Measurements from ENCODE around the gene KCNA1.

The KCNA1 gene

DNA sequence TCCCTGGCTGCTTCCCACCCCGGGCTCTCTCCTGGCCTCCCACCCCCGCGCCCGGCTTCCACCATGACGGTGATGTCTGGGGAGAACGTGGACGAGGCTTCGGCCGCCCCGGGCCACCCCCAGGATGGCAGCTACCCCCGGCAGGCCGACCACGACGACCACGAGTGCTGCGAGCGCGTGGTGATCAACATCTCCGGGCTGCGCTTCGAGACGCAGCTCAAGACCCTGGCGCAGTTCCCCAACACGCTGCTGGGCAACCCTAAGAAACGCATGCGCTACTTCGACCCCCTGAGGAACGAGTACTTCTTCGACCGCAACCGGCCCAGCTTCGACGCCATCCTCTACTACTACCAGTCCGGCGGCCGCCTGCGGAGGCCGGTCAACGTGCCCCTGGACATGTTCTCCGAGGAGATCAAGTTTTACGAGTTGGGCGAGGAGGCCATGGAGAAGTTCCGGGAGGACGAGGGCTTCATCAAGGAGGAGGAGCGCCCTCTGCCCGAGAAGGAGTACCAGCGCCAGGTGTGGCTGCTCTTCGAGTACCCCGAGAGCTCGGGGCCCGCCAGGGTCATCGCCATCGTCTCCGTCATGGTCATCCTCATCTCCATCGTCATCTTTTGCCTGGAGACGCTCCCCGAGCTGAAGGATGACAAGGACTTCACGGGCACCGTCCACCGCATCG lies 1.8 kb downstream of the KCNA1 start:
- no peak for DNase-seq

DNA sequence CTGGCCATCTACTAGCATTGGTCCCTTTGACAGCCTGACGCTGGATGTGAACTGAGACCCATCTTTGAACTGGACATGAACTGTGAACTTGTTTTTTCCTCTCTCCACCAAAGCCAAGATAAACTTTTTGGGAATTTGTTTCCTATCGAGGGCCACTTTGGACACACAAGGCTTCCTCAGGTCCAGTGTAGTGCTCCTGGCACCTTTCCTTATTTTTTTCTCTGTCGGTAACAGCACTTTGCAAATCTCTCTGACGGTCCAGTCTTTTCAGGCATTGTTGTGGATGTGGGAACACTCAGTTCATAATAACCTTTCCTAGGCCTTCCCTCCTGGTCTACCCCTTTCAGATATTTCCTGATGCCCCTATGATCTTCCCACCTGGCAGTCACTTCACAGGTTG lies 5.0 kb downstream of the KCNA1 start:
- DNase-seq, result no peak

DNA sequence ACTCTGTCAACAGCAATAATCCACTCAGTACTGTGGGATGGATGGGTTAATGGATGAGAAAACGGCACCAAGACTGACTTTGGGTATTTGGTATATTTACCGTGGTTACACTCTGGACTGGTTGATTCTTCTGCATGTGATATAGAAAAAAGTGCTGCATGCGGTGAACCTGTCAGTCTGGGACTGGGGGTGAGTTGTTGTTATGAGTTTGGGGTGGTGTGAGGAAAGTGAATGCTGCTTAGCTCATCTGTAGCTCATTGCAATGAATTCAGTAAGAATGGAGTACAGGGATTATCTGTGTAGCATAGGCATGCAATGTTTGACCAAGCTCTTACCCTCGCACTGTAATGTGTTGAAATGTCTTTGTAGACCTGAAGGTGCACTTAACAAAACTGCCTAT lies 6.0 kb downstream of the KCNA1 start:
- DNase-seq, result no peak

DNA sequence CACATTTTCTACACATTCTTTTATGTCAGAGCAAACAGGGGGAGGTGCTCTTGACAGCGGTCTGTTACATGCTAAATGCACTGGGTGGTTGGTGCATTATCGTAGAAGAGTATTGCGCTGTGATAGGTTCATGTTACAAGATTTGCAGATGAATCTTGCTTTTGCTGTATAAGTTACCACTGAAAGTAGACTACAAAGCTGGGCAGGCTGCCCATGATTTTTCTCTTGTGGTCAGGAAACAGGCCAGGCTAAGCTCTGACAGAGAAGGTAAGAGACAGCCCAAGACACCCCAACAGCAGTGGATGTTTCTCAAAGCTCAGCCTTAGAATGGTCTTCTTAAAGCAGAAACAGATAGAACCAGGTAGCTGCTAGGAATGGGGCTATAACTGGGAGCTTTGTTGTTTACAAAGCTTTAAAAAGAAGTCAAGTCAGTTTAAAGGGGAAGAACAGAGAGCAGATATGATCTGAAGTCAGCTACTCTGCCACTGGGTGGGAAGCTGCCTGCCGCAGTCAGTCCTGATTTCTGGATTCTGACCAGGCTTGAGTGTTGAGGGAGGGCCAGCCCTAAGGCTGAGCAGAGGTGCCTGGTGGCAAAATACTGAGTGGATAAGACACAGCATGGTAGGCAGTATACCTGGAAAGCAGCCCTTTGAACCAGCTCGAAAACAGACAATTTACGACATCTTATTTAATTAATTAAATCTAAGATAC lies 9.4 kb downstream of the KCNA1 start:
- DNase-seq, result no peak

DNA sequence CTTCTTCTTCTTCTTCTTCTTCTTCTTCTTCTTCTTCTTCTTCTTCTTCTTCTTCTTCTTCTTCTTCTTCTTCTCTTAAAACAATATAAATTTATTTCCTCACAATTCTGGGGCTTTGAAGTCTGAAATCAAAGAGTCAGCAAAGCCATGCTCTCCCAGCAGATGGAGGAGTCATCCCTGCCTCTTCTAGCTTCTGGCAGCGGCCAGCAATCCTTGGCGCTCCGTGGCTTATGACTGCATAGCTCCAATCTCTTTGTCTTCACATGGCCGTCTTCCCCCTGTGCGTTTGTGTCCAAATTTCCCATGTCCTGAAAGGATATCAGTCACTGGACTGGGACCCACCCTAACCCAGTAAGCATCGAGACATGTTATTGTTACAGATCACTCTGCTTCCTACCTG lies 22.9 kb downstream of the KCNA1 start:
- DNase-seq, result no peak

DNA sequence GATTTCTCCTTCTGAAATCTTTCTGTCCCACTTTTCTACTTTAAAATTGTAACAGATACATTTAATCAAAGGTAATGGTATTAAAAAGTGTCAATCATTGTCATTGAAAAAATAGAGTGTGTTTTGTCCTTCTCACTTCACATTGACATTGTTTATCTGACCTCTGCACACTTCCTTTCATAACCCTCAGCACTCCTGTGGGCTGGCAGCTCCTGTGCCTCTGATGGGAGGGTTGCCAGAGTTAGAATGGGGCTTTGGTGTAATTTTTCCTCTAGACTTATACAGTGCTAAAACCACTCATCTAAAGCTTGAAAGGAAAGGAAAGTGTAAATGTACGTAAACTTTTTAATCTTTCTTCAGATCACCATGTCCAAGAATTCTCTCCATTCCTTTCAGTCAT lies 23.7 kb downstream of the KCNA1 start:
- no peak for DNase-seq

DNA sequence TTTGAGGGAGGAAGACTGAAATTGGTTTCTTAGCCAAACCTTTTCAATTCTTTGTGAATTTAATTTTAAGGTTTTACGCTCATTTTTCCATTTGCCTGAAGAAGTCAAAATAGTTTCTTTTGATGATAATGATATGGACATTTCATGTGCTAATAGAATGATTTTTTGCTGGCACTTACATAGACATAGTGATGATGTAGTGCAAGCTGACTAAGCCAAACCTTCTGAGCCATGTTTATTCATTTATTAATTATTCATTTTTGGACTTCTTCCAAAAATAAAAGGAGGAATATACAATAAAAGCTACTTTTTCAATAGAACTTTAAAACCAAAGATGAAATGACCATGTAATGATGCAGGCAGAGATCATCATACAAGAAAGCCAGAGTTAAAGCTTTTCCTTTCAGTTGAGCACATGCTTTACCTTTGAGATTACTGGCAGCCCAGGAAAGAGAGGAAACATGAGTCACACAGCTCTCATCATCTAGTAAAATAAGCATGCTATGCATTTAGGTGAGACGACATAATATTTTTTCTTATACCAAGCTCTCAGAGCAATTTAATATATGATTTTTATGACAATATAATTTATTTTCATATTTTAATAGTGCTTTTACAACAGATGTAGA lies 24.8 kb downstream of the KCNA1 start:
- peak; percentile 45 for DNase-seq

DNA sequence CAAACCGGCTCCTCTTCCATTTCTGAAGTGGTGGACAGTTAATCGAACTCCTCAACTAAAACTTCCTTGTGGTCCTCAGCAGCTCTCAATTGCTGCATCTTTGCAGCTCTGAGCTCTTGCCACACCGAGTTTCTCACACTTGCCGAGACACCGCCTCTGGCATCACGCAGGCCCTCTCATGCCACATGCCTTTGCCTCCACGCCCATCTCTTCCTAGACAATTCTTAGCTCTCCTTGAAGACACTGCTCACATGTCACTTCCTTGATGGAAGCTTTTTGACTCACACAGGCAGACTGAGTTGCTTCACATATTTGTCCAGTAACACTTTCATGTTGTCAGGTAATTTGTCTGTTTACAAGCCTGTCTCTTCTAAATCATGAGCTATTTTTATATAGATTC lies 29.2 kb downstream of the KCNA1 start:
- no peak for DNase-seq

DNA sequence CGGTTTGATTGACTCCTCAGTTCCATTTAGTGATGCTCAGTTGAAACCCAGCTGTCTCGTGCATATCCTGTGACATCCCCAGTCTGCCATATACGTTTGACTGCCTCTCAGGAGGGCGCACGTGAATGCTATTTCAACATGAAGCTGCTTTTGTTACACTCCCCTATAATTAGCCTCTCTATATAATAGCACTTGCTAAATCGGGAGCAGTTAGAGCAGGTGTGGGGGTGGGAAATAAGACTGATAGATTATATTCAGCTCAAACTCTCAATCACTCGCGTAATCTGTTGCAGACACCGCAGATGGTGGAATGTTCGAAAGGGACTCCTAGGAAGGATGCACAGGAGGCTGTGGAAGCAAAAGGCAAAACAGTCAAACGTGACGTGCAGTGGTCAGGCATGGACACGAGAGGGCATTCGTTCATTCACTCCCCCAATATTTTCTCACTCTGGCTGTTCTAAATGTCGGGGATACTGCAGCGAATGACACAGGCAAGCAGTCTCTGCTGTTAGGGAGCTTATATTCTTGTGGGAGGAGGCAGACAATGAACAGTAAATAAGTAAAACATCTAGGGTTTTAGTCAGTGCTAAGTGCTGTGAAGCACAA lies 29.8 kb downstream of the KCNA1 start:
- DNase-seq, result peak; percentile 91

DNA sequence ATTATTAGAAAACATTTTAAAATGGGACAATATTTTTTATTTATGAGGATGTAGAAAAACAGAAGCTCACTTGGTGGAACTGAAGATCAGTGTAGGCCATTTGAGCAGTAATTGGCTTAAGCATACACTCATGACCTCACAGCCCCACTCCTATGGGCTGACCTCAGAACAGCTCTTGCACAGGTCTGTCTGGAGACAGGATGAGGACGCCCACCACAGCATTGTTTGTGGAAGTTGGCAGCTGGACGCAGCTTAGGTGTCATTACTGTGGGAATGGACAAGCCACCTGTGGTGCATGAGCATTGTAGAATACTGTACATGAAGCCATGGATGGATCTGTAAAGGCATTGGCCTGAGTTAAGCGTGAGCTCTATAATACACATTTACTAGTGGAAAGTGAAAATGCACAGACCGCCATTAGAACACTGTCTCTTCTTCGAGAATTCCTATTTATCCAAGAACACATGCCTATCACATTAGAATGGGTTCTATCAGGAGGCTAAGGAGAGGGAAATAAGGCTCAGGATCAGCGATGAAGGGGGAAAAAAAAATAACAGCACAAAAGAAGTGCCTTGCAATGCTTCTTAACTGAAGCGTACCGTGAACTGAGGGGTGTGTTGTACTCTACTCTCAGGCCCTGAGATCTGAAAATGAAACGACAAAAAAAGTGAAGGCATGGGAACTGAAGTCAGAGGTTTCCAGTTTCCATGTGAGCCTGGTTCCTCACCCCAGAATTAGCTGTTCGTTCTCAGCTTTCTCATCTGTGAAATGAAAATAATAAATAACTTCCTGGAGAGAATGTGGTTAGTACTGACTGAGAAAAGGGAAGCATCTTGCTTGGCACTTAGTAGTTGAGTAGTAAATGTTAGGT lies 33.6 kb downstream of the KCNA1 start:
- DNase-seq, result no peak

DNA sequence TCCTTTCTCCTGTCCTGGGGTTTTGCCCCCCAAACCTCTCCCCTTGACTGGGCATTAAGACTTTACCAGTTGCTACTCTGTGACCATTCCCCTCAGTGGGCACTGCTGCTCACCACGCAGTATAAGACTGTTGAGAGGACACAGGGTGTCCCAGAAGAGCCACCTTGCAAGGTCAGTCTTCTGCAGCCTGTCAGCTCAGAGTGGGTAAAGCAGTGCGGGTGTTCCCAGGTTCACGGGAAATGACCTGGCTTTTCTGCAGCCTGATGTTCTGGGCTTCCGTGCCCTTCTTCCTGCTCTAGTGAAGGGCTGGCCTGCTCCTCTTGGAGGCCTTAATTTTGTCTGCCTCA lies 34.2 kb downstream of the KCNA1 start:
- DNase-seq, result no peak

DNA sequence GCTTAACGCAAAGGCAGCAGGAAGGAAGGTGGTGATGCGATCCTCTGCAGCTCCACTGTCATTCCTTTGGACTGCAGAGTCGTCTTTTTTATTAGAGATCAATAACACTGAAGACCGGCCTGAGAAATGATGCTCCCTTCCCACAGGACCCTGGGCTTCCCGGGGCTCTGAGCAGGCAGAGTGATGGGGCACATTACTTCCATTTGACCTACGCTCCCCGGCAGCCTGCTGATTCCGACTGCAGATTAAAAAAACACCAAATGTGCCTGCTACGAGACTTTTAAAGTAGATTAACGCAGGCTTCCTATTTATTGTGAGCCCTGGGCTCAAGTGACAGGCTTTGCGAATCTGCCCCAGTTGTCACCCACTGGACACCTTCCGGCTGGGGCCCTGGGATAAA lies 37.5 kb downstream of the KCNA1 start:
- DNase-seq, result no peak

DNA sequence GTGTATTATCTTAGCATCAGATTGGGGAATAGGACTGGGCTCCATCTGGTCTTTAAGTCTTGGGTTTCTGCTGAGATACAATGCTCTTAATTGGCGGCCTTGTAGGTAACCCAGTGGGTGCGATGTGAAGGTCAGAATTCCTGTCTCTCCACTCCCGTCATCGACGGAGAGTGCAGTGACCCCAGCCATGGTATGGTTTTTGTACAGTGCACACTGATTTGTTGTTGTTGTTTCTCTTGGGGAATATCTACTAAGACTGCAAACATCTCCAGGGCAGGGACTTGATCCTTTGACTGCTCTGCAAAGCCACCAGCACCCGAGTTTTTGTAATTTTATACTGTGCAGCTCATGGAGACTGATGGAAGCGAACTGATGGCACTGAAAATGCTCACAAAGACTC lies 41.4 kb downstream of the KCNA1 start:
- DNase-seq, result no peak

DNA sequence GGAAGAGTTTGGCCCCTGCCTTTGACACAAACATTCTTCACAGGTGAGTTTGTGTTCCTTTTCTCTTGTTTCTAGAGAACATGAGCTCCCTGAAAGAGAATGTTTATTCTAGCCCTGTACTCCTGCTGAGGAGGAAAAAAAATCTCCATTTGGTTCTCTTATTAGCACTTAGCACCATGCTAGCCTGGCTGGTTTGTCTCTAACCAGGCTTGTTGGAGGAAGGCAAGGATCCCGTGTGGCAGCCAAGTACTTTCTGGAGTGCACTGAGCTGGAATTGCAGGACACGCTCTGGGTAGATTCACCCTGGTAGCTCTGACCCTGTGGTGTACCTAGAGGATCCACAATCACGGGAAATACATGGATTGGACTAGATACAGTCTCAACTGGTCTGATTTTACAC lies 41.9 kb downstream of the KCNA1 start:
- no peak for DNase-seq

DNA sequence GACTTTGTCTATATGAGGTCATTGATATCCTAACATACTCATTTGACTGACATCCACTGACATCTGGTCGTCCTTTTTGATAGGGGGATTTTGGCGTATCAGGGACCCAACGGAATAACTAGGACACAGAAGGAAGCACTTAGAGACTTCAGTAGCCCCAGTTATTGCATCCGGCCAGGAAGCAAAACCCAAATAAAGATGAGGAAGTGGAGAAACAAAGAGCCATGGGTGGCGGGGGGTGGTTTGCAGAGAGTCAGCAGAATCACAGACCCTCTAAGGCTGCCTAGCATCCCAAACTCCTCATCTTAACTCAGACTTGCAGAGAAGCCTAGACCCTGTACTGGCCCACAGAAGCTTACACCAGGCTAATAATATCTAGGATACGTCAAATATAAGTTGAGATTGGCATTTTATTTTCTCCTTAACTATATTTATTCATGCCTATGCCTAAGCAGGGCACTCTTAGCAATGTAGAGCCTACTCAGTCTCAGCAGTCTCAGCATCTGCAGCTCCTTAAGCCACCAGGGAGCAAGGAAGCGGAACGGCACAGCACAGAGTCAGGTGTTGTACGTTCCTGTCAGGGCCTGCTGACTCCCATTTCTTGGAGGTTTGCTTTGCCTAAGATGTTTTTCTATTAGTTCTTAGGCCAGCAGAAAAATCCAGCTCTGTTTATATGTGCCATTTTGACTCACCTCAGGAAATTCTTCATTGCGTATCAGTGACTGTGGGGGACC lies 45.1 kb downstream of the KCNA1 start:
- DNase-seq, result no peak

DNA sequence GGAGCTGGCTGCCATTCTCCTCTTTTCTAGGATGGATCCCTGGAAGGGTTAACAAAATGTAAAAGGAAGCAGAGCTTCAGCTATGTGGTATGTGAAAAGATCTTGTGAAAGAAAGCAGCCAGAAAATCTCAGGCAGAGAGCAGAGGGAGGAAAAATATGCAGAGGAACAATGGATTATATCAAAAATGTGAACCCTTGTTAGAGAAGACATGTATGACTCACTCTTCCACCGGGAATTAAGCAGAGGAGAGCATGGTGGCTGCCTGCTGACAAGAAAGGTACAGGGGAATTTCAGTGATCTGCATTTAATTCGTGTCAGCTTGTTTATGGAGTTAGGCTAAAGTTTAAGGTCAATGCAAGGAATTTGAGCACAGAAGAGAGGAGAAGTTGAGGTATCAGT lies 46.3 kb downstream of the KCNA1 start:
- no peak for DNase-seq

DNA sequence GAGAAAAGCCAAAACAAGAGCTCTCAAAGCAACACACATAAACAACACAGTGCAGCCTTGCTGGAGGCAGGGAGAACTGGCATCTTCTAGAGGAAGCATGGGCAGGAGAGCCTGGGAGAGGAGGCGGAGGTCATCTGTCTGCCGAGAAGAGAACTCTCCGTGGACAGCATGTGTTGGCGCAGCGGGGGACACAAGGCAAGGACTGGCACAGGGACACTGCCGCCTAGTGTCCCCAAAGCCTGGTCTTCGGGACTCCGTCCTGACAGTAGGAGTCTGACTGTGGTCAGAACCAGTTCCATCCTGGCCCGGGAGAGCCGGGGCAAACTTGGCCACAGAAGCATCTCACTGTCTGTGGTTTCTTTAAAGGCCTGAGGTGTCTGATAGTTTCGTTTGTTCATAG lies 47.3 kb downstream of the KCNA1 start:
- no peak for DNase-seq

DNA sequence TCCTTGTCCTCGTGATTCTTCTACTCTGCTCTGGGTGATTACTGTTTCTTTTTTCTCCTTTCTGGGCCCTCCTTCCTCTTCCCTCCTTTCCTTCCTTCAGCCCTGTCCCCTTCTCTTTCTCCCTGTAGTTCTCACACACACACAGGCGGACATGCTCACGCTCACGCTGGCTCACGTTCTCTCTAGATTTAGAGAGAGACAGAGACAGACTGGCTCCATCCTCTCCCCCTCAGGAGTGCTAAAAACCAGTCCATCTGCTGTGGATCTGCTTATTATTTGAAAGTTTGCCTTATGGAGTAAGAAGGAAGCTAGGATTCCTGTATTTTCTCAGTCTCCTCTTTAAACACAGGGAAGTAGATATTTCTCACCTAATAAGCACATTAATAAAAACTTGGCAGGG lies 48.1 kb downstream of the KCNA1 start:
- no peak for DNase-seq

DNA sequence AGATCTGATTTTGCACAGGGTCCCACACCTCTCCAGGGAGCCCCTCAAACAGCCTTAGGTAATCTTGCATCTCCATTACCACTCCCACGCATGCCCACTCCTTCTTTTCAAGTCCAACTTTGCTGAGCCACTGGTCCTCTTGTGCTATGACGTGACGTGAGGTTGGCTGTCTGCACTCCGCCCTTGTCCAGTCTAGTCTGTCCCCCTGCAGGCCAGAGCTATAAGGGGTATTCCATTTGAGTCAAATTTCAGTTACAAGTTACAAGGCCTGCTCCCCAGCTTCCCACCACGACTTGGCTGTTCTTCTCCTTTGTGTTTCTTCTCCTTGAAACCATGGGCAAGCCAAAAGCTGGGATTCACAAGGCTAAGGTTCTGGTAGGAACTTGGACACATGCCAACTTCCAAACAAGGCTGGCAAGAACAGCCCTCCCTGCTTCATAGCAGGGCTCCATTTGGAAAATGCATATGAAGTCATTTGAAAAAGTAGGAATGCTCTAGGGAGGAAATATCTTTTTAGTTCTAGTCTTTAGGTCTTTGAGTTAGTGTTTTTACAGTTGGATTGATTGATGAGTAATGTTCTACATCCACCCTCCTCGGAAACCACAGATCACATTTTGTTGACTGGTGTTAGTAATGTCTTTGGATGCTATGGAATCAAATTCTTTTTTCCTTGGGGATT lies 49.1 kb downstream of the KCNA1 start:
- no peak for DNase-seq

DNA sequence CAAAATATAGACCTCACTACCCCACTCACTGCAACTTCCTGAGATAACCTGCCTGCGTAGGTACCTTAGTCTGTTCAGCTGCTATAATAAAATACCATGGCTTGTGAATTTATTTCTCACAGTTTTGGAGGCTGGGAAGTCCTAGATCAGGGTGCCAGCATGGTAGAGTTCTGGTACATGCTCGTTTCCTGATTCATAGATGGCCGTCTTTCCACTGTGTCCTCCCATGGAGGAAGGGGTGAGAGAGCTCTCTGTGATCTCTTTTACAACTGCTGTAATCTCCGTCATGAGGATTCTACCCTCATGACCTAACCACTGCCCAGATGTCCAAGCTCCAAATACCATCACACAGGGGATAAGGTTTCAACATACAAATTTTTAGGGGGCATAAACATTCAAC lies 49.7 kb downstream of the KCNA1 start:
- no peak for DNase-seq

DNA sequence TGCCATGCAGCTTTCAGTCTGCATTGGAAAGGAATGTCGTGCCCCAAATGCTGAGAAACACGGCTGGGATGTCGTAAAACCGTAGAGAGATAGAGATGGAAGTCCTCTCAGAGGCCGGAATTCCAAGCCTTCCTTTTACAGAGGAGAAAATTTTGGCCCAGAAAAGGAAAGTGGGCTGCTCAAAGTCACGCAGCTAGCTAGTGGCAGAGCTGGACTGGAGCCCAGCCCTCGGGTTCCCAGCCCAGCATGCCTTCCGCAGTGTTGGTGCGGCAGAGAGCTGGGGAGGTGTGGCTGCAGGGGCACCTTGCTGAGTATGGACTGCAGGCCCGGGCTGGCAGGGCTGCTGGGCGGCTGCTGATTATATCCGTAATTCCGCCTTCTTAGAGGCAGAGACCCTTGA lies 50.3 kb downstream of the KCNA1 start:
- no peak for DNase-seq

DNA sequence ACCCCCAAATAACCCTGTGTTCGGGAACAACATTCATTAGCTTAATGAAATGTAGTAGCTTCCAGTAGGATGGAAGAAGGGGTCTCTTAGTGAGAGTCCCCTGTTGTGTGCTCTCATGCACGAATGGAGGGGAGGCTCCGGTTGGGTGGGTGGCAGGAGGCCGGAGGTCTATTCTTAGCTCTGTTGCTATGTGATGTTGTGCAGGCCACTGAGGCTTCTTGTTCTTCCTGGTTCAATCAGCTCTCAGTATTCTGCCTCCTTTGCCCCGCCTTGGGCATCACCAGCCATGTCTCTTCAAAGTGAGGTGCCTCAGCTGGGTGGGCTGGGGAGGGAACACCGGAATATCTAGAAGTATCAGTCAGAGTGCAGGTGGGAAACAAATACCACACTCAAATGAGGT lies 50.8 kb downstream of the KCNA1 start:
- no peak for DNase-seq
